Activated naive CD4-positive, alpha-beta T cell treated with anti-CD3 and anti-CD28 coated beads, Interleukin-2, amount 10 ng/mL, durations not matched to agents 5 hours and 36 hours (primary cell): ENCODE data around the gene MAP2K1. TPM values are rescaled to one million over a fixed set of nuclear protein-coding genes. Genes with fewer than 3 reads are reported as not detected.

Experiments used
- microRNA-seq: library from miRNA; unstranded; fragments of <30 nt; microRNA quantifications from one replicate; pipeline ENCODE4 v1.2.0, GENCODE V29; 2022; ENCODE audit warnings: borderline microRNAs expressed, borderline replicate concordance
- total RNA-seq, 2 experiments: library from RNA; stranded (reverse); gene quantifications; one replicate each; pipeline ENCODE4 v1.2.3, GENCODE V29; 2021

The MAP2K1 gene
- 10 to 100 TPM; 94.5 to 95.7 TPM for total RNA-seq

DNA sequence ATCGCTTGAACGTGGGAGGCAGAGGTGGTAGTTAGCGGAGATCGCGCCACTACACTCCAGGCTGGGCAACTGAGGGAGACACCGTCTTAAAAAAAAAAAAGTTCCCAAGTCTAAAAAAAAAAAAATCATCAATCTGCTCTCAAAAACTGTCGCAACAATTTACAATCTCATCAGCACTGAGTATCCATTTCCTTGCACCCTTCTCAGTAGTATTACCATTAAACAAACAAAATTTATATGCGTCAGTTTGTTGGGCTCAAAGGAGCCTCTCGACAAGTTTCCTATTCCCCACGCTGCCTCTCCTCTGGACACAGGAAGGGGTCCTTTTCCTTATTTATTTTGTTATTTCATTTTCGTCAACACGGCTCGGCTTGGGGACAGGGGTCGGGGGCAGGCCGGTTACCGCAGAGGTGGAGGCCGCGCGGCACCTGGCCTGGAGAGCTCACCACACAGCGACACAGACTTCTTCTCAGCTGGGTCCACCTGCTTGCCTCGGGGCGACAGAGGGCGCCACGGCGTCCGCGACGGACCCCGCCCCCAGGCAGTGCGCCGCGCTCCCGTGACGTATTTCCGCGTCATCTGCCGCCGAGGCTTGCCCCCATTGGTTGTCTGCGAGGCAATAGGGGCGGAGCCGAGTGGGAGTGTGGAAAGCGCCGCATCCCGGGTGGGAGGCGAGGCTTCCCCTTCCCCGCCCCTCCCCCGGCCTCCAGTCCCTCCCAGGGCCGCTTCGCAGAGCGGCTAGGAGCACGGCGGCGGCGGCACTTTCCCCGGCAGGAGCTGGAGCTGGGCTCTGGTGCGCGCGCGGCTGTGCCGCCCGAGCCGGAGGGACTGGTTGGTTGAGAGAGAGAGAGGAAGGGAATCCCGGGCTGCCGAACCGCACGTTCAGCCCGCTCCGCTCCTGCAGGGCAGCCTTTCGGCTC, at the start of gene MAP2K1:
Gene MAP2K1, plus strand, starts transcription at position 709 of the 920 bp plus-strand sequence. CDS start 436 bp downstream, outside the sequence.

DNA sequence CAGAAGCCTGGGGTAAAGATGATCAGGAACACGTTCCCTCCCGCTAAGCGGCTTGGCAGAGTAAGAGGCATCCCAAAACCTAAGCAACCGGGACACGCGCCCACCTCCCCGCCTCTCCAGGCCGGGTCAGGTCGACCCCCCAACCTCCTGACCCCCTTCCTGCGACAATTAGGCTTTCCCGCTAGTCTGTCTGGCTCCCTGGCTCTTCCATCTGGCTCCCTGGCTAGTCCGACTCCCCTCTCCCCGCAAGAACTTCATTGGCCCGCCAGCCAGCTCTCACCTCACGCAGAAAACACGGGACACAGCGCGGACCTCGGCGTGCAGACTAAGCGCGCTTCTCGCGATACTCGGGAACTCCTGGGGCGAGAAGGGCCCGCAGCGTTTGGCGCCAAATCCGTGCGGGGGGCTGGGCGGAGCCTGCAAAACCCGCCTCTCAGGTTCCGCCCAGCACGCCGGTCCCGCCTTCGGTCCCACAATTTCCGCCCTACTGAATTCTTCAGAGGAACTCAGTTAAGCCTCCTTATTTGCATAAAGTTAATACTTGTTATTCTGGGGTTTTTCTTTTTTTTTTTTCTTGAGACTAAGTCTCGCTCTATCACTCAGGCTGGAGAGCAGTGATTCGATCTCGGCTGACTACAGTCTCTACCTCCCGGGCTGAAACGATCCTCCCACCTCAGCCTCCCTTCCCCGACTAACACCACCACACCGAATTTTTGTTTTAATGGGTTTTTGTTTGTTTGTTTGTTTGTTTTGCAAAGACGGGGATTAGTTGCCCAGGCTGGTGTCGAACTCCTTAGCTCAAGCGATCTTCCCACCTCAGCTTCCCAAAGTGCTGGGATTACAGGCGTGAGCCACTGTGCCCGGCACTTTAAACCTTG, 30.1 kb upstream of the MAP2K1 start, which contains the start of gene TIPIN:
Gene TIPIN, minus strand, starts transcription at position 327 of the 878 bp plus-strand sequence. CDS start 3,738 bp downstream, outside the sequence.

DNA sequence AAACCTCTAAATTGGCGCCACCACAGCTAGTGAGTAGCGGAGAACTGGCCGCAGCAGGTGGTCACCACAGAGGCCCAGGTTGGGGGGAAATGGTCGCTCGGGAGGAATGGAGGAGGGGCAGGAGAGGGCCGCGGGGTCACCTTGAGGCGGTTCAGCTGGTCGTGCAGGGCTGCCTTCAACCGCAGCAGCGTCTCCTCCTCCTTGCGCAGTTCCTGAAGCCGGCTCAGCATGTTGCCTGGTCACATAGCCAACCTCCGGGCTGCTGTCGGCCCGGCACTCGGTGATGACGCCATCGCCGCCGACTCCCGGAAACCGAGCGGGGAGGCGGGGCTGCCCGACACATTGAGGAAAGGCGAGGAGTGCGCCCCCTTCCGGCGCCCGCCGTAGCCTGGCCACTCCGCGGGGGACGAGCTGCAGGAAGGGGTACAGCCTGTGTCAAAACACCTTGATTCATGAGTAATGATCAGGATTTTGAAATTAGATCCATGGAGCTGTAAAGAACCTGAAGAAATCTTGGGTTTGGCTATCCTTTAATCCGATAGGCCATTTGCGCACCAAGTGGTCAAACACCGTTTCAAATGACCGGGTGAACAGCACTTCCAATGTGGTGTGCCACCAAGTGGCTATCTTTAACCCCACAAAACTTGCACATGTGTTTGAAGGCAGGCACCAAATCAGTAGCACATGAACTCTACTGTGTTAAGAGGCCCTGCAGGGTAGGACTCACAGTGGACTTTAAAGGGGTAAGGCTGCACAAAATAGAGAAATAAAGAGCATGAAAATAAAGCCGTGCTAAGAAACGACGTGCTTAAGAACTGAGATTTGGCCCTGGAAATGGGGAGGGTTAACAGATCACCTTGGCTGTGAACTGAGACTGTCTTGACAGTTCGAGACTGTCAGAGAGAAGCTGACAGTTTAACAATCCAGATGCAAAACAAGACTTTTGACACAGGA, 111.1 kb downstream of the MAP2K1 start, which contains the start of gene SNAPC5:
Gene SNAPC5, minus strand, starts transcription at position 261 of the 954 bp plus-strand sequence. Its CDS starts 31 bp downstream, at position 230.

DNA sequence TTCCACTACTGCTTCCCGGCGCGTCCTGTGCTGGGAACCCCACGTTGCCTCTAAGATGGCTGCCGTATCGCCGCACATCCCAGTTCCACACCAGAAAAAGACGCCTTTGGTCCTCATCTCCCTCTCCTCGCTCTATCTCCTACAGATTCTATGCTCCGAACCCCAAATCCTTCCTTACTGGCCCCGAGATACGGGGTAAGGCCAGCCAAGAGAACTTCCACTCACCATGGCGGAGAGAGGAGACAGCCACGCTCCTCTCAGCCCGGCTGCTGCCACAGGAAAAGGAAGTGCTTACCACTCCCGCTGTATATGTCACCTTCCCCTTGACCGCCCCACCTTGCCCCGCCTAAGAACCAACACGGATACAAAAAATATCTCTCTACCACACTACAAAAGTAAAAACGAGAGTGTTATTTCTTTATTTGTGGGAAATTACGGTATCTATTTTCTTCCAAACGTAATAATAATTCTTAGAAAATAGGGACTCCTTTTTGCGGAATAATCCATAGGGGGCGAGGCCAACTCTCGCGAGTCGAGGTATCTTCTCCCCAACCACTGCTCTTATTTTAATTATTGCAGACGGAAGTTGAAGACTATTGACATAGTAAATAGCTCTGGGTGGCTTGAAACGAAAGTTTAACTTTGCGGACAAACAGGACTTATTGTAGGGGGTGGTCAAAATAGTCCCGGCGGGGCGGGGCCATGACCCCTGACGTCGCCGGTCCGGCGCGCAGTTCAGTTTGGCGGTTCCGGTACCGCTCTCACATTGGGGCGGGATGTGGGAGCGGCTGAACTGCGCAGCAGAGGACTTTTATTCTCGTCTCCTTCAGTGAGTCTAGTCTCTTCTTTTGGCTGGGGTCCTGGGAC, 118.1 kb downstream of the MAP2K1 start, which contains the start of the genes RPL4 and ZWILCH:
Gene RPL4, minus strand, starts transcription at position 293 of the 867 bp plus-strand sequence. Its CDS starts 65 bp downstream, at position 228.
Gene ZWILCH, plus strand, starts transcription at position 764 of the 867 bp plus-strand sequence. Its CDS starts 13 bp downstream, at position 777.

Small RNA genes within 50 kb of the gene (microRNA-seq; reads per million reads assigned to microRNA genes)
- not detected for gene MIR4512

Other genes with a start within 250 kb of the MAP2K1 start
- gene MEGF11, start 133.2 kb upstream of the MAP2K1 start, total RNA-seq: not detected
- gene DIS3L, start 93.3 kb upstream of the MAP2K1 start, total RNA-seq: 10 to 100 TPM; 30.6 to 31.6 TPM
- 10 to 100 TPM; 18.8 TPM for gene TIPIN, start 30.2 kb upstream of the MAP2K1 start, total RNA-seq
- 10 to 100 TPM; 18.0 to 20.4 TPM for gene SNAPC5, start 110.8 kb downstream of the MAP2K1 start, total RNA-seq
- 1,000 to 10,000 TPM; 3,711 to 3,744 TPM for gene RPL4, start 117.9 kb downstream of the MAP2K1 start, total RNA-seq
- 10 to 100 TPM; 19.4 to 21.8 TPM for gene ZWILCH, start 118.4 kb downstream of the MAP2K1 start, total RNA-seq
- not detected for gene LCTL, start 179.1 kb downstream of the MAP2K1 start, total RNA-seq